ENCODE measurements around the gene PIK3C2G.

Gene PIK3C2G

DNA sequence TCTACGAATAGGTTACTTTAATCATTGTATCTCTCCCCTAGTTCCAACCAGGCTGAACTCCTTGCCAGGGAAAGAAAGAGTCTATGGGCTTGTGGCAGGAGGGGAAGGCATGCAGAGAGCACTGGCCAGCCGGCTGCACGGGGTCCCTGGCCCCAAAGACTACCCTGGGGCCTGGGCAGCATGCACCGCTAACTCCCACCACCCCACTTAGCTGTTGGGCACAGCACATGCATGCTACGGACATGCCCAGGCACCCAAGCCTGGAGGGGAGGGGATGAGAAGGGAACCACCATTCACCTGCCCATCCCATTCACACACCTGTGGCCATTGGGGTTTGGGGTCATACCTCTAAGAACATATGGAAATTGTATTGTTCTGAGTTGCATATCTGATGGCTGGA is 94.1 kb downstream of the PIK3C2G start:
- DNase-seq: no peak

- DNase-seq: no peak
Observed at GRCh38 chr12:18358077-18358476, 96.8 kb downstream of the PIK3C2G start.

DNA sequence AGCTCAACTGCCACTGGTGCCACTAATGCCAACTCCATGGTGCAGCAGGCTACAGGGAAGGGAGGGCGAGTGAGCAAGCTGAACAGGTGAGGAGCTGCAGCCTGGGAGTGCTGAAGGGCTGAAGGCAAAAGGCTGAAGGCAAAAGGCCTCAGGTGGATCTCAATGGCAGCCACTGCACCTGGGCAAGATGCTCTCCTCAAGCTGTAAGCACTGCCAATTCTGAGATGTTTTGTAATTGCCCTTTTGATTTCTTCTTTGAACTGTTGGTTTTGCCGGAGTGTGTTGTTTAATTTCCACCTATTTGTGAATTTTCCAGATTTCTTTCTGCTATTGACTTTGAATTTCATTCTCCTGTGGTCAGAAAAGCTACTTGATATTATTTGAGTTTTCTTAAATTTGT is 97.6 kb downstream of the PIK3C2G start:
- DNase-seq: peak in 2 of 3 experiments; percentile 12 to 61

GRCh38 chr12:18361433-18361832 is 100.1 kb downstream of the PIK3C2G start:
- DNase-seq: no peak

DNA sequence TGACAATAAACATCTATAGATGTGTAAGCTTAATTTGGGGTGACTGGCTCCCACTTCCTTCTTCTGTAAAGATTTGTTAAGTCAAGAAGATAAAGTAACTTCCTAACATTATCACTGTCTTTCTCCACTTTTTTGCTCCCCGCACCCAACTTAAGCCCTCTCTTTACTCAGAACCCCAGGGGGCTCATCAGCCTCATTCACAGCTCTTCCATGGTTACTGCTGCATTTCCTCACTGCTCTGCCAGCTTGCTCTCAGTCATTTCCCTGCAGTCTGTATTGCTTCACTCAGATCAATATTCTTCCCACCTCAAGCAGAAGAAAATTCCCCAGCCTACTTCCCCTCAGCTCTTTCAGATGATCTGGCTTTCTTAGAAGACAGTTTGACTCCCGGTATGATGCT is 102.0 kb downstream of the PIK3C2G start:
- no peak for DNase-seq

DNA sequence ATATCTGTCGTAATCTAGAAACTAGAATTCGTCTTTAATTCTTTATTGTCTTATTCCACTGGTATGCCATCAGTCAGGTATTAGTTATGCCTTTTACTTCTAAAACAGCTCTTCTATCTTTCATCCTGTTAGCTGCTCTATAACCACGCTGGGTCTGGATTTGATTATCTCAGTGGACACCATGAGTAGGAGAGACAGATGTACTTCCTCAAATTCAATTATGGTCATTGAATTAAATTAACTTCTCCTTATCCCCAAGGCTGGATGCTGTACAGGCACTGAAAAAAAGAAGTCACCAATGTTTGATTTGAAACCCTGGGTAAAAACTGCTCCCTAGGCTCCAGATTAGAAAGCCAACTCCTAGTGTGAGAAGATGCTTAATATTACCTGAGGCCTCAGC is 107.3 kb downstream of the PIK3C2G start:
- no peak for DNase-seq

DNA sequence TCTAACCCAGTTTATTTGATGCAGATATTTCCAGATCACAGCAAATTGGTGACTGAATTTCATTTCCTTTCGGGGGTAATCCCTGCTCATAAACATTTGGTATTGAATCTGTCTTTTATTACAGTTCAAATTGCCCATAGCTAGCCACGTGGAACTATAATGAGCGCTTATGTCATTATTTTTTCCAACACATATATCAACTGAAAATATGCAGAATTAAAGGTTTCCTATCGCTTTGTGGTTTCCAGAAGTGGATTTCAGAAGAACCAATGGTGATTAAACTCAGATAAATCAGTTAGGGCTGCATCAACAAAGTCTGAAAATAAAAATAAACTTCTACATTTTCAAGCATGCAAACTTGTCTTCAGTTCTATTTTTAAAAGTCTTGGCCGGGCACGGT is 111.9 kb downstream of the PIK3C2G start:
- no peak for DNase-seq

DNA sequence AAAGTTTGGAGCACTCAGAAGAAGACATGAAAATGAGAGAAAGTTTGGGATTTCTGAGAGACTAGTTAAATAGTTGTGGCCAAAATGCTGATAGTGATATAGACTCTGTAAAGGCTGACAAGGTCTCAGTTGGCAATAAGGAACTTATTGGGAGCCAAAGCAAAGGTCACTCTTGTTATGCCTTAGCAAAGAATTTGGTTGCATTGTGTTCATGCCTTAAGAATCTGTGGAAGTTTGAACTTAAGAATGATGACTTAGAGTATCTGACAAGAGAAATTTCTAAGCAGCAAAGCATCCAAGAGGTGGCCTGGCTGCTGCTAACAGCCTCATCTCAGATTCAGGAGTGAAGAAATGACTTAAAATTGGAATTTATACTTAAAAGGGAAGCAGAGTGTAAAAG is 113.8 kb downstream of the PIK3C2G start:
- no peak for DNase-seq

- DNase-seq: no peak
Observed at GRCh38 chr12:18375583-18375982, 114.3 kb downstream of the PIK3C2G start.

GRCh38 chr12:18382236-18382885 is 121.0 kb downstream of the PIK3C2G start:
- DNase-seq: no peak

DNA sequence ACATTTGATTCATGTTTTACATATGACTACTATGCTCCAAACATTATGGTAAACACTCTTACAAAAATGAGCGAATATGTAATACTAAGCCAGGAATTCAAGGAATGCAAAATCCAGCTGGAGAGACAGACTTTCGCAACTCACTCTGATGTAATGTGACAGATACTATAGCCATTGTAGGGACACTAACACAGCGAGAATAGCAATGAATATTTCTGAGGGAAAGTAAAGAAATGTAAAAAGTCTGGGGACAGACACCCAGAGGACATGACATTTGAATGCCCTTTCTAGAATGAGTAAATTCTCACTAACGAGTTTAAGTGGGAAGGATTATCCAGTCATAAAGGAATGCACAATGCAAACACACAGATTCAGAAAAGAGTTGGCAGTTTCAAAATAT is 121.9 kb downstream of the PIK3C2G start:
- DNase-seq: no peak

DNA sequence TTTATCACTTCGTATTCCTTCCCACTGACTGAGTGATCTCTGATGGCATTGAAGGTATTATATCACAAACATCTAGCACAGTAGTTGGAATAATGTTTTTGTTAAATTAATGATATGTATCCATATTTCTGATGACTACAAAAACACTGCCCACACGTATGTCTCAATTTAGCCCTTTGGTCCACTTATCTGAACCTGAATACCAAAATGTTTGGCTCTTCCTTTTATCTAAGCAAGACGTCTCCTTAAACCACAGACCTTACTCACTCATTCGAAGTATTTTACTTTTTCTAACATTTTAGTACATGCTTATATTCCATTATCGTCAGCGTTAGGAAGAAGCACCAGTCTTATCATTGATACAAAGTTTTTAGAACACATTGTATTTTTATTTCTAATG is 126.4 kb downstream of the PIK3C2G start:
- DNase-seq: no peak

DNA sequence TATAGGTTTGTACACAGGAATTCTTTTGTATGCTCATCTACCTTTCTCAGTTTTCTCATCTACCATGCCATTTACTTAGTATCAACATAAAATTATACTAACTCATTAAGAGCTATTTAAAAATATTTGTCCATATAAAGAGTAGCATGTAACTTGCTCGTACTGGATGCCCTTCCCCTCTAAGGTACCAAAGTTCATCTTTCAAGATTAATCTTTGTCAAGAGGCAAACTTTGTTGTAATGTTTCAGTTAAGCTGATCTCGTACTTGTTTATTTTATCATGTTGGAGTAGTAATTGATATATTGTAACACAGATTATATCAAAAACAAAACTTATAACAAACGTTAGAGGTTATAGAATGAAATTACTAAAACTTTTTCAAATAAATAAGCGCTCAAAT is 128.5 kb downstream of the PIK3C2G start:
- DNase-seq: no peak

GRCh38 chr12:18391151-18391550 is 129.8 kb downstream of the PIK3C2G start:
- DNase-seq: no peak

DNA sequence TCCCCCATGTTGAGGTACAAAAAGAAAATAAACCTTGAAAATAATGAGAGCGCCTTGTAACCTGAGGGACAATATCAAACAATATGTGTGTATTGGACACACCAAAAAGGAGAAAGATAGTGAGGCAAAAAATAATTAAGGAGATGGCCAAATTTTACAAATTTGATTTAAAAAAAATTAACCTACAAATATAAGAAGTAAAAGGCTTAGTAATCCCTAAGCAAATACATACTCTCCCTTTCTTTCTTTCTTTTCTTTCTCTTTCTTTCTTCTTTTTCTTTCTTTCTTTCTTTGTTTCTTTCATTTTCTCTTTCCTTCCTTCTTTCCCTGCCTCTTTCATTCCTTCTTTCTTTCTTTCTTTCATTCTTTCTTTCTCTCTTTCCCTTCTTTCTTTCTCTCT is 133.4 kb downstream of the PIK3C2G start:
- DNase-seq: no peak

GRCh38 chr12:18400186-18400585 is 138.9 kb downstream of the PIK3C2G start:
- no peak for DNase-seq

DNA sequence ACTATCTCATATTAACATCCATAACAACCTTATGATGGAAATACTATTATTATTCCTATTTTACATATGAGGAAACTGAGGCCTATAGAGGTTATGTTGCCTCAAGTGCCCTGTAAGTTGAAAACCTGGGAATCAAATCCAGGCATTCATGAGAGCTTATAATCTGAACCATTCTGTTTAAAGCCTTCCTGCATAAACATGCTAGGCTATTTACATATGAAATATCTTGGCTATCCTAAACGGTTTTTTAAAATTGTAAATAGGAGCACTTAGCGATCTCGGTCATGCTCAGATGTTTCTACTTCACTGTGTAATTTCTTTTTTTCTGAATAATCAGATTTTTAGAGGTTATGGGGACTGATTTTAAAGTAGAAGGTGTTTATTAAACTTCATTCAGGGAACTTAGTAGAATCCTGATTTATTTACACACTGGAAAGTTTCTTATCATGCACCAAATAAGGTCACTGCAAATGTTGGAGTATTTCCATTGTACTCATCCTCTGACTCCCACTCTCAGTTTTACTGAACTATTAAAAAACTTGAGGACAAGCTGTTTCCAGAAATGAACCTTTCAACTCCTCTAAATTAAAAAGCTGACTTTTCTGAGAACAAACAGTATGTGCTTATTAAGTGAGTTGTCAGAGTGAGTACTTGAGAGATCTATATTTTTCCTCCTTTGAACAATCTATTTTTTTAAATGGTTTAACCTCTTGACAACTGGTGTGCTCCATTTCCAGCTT is 141.7 kb downstream of the PIK3C2G start:
- no peak for DNase-seq

- no peak for DNase-seq
Observed at GRCh38 chr12:18411453-18411852, 150.1 kb downstream of the PIK3C2G start.

DNA sequence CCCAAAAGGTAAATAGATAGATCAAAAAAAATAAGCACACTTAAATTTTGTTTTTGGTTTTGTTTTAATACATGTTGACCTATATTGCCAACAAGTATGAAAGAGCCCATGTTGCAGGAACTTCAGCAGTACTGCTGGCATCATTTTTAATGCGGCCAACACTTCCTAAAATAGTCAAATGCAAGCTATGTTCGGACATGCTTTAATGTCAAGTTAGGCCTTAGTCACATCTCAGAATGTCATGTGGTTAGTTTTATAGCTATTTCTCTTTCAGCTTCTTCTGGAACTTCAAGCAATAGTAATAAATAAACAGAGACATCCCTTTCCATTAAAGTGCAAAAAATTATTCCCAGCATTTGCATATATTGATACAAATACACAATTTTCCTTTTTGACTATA is 153.4 kb downstream of the PIK3C2G start:
- DNase-seq: no peak

GRCh38 chr12:18415227-18415626 is 153.9 kb downstream of the PIK3C2G start:
- no peak for DNase-seq

DNA sequence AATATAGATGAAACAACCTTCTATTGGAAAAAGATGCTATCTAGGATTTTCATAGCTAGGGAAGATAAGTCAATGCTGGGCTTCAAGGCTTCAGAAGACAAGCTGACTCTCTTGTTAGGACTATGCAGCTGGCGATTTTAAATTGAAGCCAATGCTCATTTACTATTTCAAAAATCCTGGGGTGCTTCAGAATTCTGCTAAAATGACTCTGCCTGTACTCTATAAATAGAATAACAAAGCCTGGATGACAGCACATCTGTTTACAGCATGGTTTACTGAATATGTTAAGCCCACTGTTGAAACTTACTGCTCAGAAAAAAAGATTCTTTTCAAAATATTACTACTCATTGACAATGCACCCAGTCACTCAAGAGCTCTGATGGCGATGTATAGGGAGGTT is 155.1 kb downstream of the PIK3C2G start:
- no peak for DNase-seq

GRCh38 chr12:18419311-18419710 is 158.0 kb downstream of the PIK3C2G start:
- peak in 1 of 3 experiments; percentile 27 for DNase-seq

DNA sequence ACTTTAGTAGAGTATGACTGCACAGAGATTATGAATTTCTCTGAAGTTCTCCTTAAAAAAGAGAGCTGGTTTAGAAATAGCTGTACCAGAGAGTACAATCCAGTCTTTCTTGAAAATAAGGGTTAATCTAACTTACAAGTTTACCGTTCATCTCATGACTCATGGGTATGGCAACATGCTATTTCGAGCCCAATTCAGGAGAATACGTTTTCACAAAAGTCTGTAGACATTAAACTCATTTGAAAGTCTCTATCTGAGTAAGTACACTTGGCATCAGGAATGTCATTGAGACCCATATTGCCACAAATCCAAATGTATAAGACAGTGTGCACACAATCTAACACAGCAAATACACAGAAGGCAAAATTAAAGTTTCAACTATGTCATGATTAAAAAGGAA is 160.5 kb downstream of the PIK3C2G start:
- DNase-seq: no peak

DNA sequence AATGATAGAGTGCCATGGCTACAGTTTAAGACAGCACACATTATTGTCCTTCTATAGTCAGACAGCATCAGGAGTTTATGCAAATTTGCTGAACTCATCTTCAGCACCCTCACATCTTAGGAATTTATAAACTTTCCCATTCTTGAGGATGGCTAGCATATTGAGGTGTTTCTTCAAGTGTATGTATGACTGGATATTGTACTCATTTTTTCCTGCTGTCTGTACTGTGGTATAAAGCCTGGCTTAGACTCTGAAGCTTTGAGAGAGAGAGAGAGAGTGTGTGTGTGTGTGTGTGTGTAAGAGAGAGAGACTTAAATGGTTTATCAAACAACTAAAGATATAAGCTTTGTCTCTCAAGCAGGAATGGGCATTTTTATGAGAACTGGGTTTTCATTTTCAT is 161.6 kb downstream of the PIK3C2G start:
- no peak for DNase-seq

DNA sequence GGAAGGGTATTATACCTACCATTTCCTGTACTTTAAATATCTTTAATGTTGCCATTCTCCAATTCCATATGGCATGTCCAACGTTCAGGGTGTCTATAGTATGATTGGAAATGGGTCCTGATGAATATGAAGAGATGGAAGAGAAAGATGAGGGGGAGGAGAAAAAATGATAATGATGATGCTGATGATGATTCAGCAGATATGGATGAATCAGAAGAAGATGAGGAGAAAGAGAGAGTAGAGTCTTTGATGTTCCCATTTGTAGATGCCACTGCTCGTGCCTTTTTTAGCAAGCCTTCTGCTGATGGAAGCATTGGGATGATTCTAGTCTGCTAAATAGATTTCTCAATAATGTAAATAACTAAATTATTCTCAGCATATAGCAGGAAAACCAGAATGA is 163.5 kb downstream of the PIK3C2G start:
- no peak for DNase-seq
